Forelimb muscle (tissue), 1 donor: ENCODE data around the gene FCHO1. TPM values are rescaled to one million over a fixed set of nuclear protein-coding genes. Genes with fewer than 3 reads are reported as not detected.
"Not testable (repeated sequence)": the region's sequence is repeated elsewhere in the genome, so short reads cannot be mapped to it uniquely, and the experiment has no call there.

Source experiments
- DNase-seq: peaks from one replicate; pipeline ENCODE4 v3.0.0-alpha.2; 2013; ENCODE audit warnings: low read depth
- polyA plus RNA-seq: library from polyadenylated mRNA; unstranded; fragments of 120-200 nt; gene quantifications from one replicate; pipeline ENCODE4 v1.2.1, GENCODE V29; 2013; ENCODE audit not compliant: insufficient read length

The FCHO1 gene
- polyA plus RNA-seq, 1 donor: 0.83 TPM

DNA sequence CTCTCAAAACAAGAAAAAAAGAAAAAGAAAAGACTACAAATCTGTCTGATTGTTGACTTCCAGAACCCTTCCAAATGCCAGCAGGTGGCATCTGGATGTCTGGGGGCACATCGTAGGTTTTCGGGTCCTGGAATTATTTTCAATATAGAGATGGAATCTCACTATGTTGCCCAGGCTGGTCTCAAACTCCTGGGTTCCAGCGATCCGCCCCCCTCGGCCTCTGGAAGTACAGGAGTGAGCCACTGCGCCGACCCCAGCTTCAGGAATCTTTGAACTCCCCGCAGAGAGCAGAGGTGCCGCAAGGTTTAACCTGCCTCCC, 43.1 kb downstream of the FCHO1 start:
- DNase-seq: no peak

DNA sequence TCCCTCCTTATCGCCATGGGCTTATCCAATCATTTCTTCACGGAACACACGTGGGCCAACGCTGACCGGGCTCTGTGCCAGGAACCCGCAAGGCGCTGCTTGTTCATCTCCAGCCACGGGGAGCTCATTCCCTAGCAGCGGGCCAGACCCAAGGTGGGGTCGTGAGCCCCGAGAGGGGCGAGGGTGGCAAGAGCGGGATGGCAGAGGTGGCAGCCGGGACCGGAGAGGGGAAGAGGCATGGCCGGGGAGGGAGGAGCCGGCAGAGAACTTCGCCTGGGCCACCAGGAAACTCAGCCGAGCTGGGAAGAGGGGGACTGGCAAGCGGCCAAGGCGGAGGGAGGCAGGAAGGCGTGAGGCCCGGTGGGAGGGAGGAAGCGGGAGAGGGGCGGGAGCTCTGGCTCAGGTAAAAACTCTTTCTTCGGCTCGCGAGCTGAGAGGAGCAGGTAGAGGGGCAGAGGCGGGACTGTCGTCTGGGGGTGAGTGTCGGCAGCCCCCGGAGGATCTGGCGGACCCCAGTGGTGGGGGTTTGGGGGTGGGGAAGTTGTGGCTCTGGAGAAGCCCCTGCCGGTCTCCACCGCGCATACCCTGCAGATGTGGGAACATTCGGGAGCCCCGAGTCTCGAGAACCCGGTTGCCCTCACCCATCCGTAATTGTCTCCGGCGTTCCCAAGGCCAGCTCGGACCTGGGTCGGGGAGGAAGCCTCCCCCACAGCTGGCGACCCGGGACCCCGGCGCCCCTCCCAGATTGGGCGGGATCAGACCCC, 43.6 kb downstream of the FCHO1 start, which contains the start of gene B3GNT3:
B3GNT3 (plus strand) TSS at position 408 of the 764 bp plus-strand sequence. CDS start 12,670 bp downstream, outside the sequence.
- DNase-seq: no peak

DNA sequence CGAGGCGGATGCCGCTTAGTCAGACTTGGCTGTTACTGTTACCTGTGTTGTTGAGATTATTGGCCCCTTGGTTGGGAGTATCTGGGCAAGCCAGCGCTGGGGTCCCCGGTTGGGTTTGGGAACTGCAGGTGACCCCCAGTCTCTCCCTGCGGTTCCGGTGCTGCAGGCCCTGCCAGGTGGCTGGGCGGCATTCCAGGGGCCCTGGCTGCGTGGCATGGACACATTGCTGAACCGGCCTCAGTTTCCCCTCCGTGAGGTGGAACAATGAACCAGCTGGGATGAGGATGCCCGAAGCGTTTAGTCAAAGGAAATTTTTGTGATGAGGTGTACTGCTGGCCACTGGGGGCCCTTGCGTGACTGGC, 44.2 kb downstream of the FCHO1 start:
- DNase-seq: no peak

DNA sequence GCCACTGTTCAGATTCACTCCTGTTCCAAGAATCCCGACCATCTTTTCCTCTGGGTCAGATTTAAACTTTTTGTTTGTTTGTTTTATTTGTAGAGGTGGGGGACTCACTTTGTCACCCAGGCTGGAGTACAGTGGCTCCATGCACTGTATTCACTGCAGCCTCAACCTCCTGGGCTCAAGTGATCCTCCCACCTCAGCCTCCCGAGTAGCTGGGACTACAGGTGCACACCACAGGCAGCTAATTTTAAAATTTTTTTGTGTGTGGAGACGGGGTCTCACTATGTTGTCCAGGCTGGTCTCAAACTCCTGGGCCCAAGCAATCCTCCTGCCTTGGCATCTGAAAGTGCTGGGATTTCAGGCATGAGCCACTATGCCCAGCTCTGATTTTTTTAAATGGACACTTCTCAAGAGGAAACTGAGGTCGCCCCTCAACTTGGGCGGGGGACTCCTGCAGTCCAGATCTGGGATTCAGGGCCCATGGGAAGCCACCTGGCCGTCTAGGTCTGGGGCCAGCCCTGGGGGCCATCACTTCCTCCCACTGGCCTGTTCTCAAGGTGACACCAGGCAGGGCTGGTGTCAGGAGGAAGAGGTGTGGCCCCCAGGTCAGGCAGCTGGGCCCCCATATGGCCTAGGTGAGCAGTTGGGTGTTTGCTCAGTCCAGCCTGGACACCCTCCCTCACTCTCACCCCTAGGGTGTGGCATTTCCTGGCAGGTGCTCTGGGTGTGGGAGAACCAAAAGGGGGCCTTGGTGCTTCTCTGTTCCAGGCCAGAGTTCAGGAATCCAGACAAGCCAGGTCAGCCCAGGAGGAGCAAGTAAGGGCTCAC, 44.9 kb downstream of the FCHO1 start:
- DNase-seq: no peak

DNA sequence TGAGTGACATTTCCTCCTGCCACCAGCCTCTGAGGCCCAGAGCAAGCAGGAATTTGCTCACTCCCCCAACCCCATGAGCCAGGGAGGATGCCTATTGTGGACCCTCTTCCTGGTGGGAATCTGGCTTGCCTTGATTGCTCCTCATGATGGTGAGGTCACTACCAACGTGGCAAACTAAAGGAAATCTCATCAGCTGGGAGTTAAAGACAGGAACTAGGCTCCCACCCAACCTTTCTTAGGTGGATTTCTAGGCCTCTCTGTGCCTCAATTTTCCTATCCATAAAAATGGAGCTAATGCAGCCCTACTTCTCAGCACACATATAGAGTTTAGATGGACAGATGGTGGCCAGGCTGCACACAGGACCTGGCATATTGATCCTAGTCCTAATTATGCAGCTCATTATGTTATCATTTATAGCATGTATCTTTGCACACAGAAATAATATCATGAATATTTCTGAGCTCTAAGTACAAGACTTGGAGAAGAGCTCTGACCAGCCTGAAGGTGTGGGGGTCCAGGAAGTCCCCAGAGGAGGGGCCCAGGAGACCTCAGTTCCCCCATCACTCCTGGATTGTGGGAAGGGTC, 45.7 kb downstream of the FCHO1 start:
- no peak for DNase-seq

DNA sequence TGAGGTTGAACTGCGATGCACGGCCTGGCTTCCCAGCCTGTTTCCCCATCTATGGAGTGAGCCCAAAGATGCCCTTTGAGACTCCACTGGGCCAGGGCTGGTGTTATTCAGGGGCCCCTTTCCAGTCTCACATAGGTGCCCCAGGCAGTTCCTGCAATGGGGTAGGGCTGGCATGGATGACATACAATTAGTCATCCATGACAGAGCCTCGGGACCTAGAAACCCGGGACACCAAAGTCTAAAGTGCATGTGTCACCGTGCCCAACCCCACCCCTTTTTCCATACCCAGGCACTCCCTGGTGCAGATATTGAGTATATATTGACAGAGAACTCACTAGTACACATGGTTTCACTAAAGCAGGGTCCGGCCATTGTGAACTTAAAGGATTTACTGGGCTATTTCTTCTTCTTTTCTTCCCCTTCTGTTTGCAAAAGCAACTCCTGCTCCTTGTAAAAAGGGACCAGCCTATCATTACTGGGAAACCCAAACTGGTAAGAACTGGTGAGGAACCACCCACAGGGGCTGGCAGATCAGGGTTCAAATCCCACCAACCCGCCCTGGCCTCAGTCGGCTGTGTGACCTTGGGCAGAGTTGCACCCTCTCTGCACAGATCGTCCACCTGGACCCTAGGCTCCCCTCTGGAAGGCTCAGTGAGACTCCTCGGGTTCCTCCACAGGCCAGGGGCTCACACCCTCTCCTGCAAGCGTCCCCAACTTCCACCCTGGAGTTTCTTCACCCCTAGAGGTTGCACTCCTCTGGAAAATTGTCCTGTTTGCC, 46.3 kb downstream of the FCHO1 start:
- DNase-seq: no peak

DNA sequence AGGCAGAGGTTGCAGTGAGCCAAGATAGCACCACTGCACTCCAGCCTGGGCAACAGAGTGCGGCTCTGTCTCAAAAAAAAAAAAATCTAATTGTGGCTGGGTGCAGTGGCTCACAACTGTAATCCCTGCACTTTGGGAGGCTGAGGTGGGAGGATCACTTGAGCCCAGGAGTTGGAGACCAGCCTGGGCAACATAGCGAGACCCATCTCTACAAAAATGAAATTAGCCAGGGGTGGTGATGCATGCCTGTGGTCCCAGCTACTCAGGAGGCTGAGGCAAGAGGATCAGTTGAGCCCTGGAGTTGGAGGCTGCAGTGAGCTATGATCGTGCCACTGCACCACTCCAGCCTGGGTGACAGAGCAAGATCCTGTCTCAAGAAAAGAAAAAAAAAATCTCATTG, 47.3 kb downstream of the FCHO1 start:
- not testable (repeated sequence) for DNase-seq

DNA sequence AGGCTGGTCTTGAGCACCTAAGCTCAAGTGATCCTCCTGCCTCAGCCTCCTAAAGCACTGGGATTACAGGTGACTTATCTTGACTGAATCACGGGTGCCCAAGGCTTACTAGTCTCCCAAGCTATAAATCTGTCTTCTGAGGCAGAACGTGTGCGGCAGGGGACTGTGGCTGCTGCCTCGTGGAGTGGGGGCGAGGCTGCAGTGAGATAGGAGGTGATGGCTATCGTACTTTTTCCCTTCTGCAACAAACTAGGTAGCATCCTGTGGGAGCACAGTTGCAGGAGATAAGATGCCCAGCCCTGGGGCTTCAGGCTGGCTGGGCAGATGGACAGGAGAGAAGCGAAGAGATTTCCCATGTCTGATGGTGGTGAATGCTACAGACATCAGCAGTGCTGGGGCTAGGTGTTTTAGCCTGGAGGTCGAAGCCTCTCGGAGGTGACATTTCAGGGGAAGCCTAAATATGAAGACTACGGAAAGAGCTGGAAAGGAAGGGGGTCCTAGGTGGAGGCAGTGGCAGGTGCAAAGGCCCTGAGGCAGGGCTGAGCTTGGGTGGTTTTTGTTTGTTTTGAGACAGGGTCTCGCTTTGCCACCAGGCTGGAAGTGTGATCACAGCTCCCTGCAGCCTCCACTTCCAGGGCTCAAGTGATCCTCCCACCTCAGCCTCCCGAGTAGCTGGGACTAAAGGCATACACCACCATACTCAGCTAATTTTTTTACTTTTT, 51.0 kb downstream of the FCHO1 start:
- DNase-seq: no peak

DNA sequence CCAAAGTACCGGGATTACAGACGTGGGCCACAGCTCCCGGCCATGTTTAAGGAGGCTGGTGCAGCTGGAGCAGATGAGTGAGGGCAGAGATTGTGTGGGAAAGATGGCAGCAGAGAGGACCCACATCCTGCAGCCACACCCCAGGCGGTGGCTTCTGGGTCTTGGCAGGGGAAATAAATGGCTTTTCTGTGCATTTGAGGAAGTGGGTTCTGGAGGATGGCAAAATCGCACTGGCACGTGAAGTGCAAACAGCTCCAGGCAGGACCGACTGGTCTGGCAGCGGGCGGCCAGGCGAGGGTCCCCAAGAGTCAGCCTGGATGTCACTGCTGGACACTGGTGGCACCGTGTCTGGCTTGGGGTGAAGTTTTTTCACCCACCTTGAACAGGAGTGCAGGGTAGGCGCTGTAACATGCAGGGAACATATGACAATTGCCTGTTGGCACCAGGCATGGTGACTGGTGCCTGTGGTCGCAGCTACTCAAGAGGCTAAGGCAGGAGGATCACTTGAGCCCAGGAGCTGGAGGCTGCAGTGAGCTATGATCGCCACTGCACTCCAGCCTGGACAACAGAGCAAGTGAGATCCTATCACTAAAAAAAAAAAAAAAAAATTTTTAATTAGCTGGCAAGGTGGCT, 52.1 kb downstream of the FCHO1 start:
- DNase-seq: no peak

DNA sequence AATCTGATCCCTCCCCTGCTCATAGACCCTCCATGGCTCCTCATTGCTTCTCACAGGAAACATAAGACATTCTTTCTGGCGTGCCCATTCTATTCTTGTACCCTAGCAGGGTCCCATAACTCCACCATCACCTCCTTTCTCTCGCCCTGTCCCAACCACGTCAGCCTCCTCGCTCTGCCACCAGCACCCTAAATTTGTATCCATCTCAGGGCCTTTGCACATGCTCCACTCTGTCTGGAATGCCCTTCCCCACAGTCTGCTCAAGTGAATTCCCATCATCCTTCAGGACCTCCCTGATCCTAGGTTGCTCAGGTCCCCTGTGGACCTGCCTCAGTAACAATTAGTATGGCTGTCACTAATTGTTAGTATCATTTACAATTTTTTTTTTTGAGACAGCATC, 54.1 kb downstream of the FCHO1 start:
- DNase-seq: no peak

DNA sequence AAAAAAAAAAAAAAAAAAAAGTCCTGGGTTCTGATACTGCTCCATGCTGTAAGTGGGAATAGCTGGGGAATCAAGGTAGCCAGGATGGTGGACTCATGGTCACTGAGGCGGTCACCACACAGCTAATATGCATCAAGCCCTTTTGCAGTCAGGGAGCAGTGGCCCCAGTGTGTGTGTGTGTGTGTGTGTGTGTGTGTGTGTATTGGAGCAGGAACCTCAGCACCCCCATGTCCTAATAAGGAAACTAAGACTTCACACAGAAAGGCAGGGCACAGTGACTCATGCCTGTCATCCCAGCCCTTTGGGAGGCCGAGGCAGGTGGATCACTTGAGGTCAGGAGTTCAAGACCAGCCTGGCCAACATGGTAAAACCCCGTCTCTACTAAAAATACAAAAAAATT, 55.7 kb downstream of the FCHO1 start:
- no peak for DNase-seq

DNA sequence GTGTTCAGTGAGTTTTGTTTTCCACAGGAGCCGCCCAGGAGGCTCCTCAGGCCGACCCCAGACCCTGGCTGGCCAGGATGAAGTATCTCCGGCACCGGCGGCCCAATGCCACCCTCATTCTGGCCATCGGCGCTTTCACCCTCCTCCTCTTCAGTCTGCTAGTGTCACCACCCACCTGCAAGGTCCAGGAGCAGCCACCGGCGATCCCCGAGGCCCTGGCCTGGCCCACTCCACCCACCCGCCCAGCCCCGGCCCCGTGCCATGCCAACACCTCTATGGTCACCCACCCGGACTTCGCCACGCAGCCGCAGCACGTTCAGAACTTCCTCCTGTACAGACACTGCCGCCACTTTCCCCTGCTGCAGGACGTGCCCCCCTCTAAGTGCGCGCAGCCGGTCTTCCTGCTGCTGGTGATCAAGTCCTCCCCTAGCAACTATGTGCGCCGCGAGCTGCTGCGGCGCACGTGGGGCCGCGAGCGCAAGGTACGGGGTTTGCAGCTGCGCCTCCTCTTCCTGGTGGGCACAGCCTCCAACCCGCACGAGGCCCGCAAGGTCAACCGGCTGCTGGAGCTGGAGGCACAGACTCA, 56.5 kb downstream of the FCHO1 start:
- DNase-seq: no peak

DNA sequence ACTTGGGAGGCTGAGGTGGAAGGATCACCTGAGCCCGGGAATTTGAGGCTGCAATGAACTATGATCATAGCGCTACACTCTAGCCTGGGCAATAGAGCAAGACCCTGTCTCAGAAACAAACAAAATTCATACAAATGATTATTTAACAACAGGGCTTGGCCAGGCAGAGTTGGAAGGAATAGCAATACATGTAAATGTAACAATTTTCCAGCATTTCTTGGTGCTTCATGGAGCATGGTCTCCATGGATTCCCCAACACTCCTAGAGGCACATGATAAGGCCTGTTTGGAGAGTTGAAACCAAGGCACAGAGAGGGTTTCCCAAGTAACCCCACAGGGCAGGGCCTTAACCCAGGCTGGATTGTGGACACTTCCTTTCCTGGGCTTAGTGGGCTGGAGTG, 59.8 kb downstream of the FCHO1 start:
- no peak for DNase-seq

DNA sequence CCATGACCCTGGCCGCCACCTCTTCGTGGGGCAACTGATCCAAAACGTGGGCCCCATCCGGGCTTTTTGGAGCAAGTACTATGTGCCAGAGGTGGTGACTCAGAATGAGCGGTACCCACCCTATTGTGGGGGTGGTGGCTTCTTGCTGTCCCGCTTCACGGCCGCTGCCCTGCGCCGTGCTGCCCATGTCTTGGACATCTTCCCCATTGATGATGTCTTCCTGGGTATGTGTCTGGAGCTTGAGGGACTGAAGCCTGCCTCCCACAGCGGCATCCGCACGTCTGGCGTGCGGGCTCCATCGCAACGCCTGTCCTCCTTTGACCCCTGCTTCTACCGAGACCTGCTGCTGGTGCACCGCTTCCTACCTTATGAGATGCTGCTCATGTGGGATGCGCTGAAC, 60.4 kb downstream of the FCHO1 start:
- no peak for DNase-seq

DNA sequence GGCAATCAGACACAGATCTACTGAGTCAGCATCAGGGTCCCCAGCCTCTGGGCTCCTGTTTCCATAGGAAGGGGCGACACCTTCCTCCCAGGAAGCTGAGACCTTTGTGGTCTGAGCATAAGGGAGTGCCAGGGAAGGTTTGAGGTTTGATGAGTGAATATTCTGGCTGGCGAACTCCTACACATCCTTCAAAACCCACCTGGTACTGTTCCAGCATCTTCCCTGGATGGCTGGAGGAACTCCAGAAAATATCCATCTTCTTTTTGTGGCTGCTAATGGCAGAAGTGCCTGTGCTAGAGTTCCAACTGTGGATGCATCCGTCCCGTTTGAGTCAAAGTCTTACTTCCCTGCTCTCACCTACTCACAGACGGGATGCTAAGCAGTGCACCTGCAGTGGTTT, 60.8 kb downstream of the FCHO1 start:
- no peak for DNase-seq

DNA sequence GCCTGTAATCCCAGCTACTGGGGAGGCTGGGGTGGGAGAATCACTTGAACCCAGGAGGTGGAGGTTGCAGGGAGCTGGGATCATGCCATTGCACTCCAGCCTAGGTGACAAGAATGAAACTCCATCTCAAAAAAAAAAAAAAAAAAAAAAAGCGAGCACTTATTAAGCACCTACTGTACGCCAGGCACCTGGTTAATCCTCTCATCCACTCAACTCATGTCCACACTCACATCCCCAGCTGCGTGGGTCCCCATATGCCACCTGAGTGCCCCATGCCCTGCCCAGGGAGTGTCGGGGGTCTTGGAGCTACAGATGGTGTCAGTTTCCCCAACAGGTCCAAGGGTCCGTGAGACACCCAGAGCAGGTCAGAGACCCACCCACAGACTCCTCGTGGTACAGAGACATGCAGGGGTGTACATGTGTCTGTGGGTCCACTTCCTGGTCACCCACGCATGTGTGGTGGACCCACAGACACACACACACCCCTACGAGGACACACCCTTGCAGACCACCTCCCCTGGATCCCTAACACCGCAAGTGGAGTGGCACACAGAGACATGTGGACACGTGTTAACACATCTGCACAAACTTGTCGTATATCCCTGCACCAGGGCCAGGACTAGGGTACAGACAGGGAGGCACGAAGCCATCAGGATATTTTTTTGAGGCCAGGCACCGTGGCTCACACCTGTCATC, 66.5 kb downstream of the FCHO1 start:
- no peak for DNase-seq

DNA sequence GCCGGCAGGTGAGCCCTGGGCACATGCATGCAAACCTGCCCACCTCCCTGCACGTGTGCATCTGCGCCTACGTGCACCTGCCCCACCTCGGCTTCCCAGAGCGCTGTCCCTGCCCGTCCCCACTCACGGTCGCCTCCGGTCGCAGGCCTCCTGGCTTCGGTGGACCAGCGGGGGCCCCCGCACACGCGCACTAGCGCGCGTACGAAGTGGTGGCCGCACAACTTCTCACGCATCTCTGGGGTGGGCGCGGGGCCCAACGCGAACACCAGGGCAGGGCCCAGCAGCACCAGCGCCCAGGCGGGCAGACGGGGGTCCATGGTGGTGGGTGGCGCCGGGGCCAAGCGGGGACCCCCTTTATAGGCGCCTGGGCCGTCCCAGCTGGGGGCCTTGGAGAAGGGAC, 69.9 kb downstream of the FCHO1 start, which contains the start of gene INSL3:
INSL3 (minus strand) TSS at position 330 of the 400 bp plus-strand sequence; CDS start at position 317, 13 bp downstream.
- no peak for DNase-seq

DNA sequence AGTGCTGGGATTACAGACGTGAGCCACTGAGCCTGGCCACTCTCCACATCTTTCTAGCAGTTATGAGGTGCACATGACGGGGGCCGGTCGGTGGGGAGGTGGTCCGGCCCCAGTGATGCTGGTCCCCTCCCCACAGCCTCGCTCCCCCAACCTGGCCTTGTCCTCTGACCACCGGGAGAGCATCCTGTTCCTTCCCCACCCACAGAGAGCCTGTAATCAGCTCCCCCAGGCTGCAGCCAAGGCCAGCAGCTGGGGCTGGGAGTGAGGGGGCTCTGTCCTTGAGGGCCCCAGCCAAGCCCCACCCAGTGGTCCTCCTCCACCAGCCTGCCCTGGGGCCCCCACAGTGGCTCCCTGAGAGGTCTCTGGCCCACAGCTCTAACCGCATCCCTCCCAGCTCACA, 73.1 kb downstream of the FCHO1 start:
- no peak for DNase-seq

DNA sequence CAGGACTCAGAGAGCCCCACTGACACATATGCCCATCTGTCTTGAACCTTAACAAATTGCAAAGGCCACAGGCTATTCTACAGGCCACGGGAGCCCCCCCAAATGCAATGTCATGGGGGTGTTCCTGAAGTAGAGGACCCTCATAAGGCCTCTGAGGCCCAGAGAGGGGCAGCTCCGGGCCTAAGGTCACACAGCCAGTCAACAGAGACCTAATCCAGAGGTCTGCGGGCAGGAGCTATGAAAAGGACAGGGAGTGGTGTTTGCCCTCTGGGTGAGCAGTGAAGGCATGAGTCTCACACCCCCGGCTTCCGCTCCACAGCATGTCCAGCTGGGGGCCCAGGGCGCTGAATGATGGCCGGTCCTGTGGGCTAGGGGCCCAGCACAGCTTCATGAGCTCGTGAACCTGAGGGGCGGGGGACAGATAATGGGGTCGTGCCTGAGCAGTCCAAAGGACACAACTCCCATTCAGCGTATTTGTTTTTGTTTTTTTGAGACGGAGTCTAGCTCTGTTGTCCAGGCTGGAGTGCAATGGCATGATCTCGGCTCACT, 75.3 kb downstream of the FCHO1 start:
- no peak for DNase-seq
